Measurements from ENCODE around the gene TOE1. TPM values are rescaled to one million over a fixed set of nuclear protein-coding genes. Genes with fewer than 3 reads are reported as not detected.

TOE1 gene
- total RNA-seq, 1 experiment from 2014 or later = 13.3 TPM

DNA sequence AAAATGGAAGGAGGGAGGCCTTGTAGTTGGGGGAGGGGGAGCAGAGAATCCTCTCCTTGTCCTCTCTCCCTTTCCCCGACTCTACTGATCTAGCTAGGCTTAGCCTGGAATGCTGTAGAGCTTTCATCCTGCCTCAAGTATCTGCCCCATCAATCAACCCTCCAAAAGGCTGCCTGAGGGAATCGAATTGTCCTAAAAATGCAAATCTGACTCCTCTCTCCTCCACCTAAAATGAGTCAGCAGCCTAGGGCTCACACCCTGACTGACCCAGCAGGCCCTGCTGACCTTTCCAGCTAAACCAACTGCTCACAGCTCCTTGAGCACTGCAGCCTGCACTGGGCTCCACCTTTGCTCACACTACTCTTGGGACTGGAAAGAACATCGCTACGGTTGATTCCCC lies 10.5 kb upstream of the TOE1 start:
- DNase-seq (ENCODE audit: unreplicated experiment) = peak; percentile 66
- no peaks in the 10 kb centered on the region for H3K27me3 Mint-ChIP-seq (ENCODE audit: insufficient read depth, unreplicated experiment)
- TF ChIP-seq, protein P1, sequence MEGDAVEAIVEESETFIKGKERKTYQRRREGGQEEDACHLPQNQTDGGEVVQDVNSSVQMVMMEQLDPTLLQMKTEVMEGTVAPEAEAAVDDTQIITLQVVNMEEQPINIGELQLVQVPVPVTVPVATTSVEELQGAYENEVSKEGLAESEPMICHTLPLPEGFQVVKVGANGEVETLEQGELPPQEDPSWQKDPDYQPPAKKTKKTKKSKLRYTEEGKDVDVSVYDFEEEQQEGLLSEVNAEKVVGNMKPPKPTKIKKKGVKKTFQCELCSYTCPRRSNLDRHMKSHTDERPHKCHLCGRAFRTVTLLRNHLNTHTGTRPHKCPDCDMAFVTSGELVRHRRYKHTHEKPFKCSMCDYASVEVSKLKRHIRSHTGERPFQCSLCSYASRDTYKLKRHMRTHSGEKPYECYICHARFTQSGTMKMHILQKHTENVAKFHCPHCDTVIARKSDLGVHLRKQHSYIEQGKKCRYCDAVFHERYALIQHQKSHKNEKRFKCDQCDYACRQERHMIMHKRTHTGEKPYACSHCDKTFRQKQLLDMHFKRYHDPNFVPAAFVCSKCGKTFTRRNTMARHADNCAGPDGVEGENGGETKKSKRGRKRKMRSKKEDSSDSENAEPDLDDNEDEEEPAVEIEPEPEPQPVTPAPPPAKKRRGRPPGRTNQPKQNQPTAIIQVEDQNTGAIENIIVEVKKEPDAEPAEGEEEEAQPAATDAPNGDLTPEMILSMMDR (IDR thresholded peaks at IDR 0.05; ENCODE audit: unreplicated experiment) = no peak
- no TSS peak for BruUV-seq (replicated peaks)
- no peaks in the 10 kb centered on the region for H3K9me3 Mint-ChIP-seq (ENCODE audit: unreplicated experiment)
- ChIA-PET POLR2A (interaction anchor here (1.0 to 2.3 kb wide), 3 partner anchors 11 to 25 kb away, joined by 4 to 13 read pairs (median 8); partner anchors contain the start of genes MUTYH and TOE1), CTCF (interaction anchor here (1.6 to 1.9 kb wide), 2 partner anchors 15 to 163 kb away, joined by 3 to 5 read pairs; no protein-coding TSS in a partner anchor)
- H3K4me3 Mint-ChIP-seq (ENCODE audit: unreplicated experiment) = no peak overlapping the region
- H3K36me3 Mint-ChIP-seq (ENCODE audit: insufficient read depth, unreplicated experiment) = peaks cover 17% of the 10 kb centered on the region
- H3K4me1 Mint-ChIP-seq (ENCODE audit: insufficient read depth, unreplicated experiment) = peaks cover 7% of the 10 kb centered on the region
- intact Hi-C loops (cut with micrococcal nuclease) = no loop called here
- H3K27ac Mint-ChIP-seq (ENCODE audit: low read depth, unreplicated experiment) = no peak overlapping the region

DNA sequence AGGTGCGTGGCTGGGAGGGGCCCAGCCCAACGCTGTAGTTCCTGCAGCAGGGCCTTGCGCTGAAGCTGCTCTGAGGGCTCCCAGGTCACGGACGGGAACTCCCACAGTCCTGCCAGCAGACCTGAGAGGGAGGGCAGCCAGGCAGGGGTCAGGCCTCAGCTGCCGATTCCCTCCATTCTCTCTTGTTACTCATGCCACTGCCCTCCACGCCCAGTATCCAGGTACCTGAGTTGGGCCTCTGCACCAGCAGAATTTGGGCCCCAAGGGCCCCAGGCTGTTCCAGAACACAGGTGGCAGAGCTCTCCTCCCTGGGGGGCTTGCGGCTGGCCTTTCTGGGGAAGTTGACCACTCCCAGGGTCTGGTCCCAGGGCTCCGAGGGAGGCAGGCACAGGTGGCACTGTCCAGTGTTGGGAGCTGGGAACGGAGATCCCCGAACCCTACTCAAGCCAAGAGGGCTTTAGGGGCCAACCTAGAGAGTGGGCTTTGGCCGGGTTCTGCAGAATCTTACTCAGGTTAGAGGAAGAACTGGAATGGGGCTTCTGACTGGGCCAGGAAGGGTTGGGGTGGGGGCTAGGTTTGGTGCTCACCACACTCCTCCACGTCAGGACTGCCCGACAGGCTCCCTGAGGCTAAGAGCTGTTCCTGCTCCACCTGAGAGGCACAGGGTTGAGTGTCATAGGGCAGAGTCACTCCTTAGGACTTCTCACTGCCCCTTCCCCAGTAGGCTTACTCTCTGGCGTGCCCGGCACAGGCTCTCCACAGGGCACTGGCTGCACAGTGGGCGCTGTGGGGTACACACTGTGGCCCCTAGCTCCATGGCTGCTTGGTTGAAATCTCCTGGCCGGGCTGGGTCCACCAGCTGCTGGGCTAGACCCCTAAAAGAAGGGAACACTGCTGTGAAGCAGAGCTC lies 8.3 kb upstream of the TOE1 start:
- Mint-ChIP-seq H3K4me3 (ENCODE audit: unreplicated experiment) (no peak overlapping the region), H3K36me3 (ENCODE audit: insufficient read depth, unreplicated experiment) (peaks cover 17% of the 10 kb centered on the region), H3K4me1 (ENCODE audit: insufficient read depth, unreplicated experiment) (peaks cover 7% of the 10 kb centered on the region), H3K9me3 (ENCODE audit: unreplicated experiment) (no peaks in the 10 kb centered on the region), H3K27ac (ENCODE audit: low read depth, unreplicated experiment) (no peak overlapping the region), H3K27me3 (ENCODE audit: insufficient read depth, unreplicated experiment) (no peaks in the 10 kb centered on the region)
- ChIA-PET POLR2A (interaction anchor here (0.5 to 1.2 kb wide), 3 partner anchors 8 to 202 kb away, joined by 3 read pairs; partner anchors contain the start of genes MUTYH and TOE1), CTCF (interaction anchor here (0.7 kb wide), 1 partner anchor 1124 kb away, joined by 3 read pairs; no protein-coding TSS in a partner anchor)
- no TSS peak for BruUV-seq (replicated peaks)
- DNase-seq (ENCODE audit: unreplicated experiment) = no peak
- TF ChIP-seq, protein P1 (IDR thresholded peaks at IDR 0.05; ENCODE audit: unreplicated experiment) = no peak
- intact Hi-C loops (cut with micrococcal nuclease) = no loop called here

DNA sequence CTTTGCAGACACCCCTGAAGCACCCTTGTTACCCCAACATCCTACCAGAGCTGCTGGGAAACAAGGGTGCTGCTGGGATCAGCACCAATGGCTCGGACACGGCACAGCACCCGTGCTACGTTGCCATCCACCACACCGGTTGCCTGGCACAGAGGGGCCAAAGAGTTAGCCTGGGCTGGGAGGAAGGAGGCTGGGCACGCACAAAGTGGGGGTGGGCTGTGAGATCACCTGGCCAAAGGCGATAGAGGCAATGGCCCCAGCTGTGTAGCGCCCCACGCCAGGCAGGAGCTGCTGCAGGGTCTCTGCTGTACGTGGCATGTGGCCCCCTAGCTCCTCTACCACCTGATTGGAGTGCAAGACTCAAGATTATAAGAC lies 7.6 kb upstream of the TOE1 start:
- Mint-ChIP-seq H3K9me3 (ENCODE audit: unreplicated experiment) (no peaks in the 10 kb centered on the region), H3K4me1 (ENCODE audit: insufficient read depth, unreplicated experiment) (peaks cover 7% of the 10 kb centered on the region), H3K4me3 (ENCODE audit: unreplicated experiment) (no peak overlapping the region), H3K27ac (ENCODE audit: low read depth, unreplicated experiment) (no peak overlapping the region), H3K27me3 (ENCODE audit: insufficient read depth, unreplicated experiment) (no peaks in the 10 kb centered on the region), H3K36me3 (ENCODE audit: insufficient read depth, unreplicated experiment) (peaks cover 17% of the 10 kb centered on the region)
- no TSS peak for BruUV-seq (replicated peaks)
- intact Hi-C loops (cut with micrococcal nuclease) = no loop called here
- TF ChIP-seq, protein P1 (IDR thresholded peaks at IDR 0.05; ENCODE audit: unreplicated experiment) = no peak
- DNase-seq (ENCODE audit: unreplicated experiment) = no peak
- CTCF ChIA-PET = no interaction called here
- POLR2A ChIA-PET = interaction anchor here (0.5 to 1.1 kb wide), 2 partner anchors 16 to 201 kb away, joined by 3 read pairs; no protein-coding TSS in a partner anchor
